GM18951 (cell line): Measurements from ENCODE around the gene HOXB9.

Source experiments
- POLR2A ChIP-seq: IDR thresholded peaks from 4 replicates; pipeline ENCODE4 v1.6.1; 2011; ENCODE audit warnings: mild to moderate bottlenecking; ENCODE audit not compliant: insufficient read length, insufficient read depth; ENCODE audit errors: extremely low read depth
- in situ Hi-C: fragments of 300-500 bp; cut with MboI; formaldehyde crosslinking; loops from one replicate; pipeline ENCODE4 v1.12.0; 2022; ENCODE audit warnings: low sequenced_read_pairs, mixed read lengths, inconsistent platforms; ENCODE audit not compliant: unreplicated experiment

HOXB9 gene

DNA sequence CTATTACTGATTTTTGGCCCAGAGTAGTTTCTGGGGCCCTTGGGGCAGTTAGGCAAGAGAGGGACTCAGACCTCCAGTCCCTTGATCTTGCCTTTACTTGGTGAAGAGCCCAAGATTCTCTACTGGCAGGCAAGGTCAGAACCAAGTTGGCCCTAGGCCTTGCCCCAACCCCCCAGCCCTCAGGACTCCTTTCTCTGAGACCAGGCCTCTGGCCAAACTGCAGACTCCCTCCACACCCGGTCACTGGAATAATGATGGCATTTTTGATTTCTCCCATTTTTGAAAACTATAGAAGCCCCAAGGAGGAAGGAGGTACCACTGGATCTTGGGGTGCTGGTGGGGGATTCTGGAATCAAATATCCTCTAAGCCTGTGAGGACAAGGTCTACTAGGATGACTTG, 18.0 kb upstream of the HOXB9 start:
- in situ Hi-C loops, result no loop called here
- no peak for TF ChIP-seq POLR2A

GRCh38 chr17:48643697-48644012, 17.5 kb upstream of the HOXB9 start:
- in situ Hi-C loops, result no loop called here

DNA sequence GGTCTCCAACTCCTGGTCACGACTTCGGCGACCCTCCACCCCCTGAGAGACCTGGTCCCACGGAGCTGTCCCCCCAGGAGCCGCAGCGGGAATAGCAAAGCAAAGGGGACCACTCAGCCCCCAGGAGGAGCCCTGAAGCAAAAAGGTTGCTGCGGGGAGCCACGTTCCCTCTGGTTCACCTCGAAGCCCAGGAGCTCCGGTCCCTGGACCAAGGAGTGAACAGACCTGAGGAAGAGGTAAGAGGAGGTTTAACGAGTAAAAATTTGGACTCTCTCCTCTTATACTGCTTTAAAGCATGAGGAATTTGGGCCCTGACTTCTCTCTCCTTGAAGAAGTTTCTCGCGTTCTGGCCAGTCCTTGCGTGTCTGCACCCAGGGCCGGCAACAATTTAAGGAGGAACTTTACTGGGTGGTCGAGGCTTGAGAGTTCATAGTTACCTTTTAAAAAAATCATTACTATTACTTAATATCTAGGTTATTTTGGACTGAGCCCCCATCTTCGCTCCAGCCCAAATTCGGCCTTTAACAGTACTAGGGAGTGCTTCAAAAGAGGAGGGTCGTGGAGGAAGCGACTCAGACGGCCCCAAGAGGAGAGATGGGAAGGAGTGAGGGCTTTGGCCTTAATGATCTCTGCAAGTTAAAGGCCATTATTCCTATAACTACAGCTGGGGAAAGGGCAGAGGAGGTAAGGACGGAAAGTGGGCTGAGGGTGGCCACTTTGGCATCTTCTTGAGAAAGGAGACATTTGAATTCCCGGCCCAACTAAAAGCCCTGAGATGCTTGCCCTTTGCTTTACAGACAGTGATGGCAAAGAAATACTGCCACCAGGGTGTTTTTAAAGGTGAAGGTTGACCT, 16.9 kb upstream of the HOXB9 start:
- in situ Hi-C loops, result no loop called here
- no peak for TF ChIP-seq POLR2A

More at GRCh38 chr17:48643697-48644012, 17.5 kb upstream of the HOXB9 start:
- no peak for TF ChIP-seq POLR2A

DNA sequence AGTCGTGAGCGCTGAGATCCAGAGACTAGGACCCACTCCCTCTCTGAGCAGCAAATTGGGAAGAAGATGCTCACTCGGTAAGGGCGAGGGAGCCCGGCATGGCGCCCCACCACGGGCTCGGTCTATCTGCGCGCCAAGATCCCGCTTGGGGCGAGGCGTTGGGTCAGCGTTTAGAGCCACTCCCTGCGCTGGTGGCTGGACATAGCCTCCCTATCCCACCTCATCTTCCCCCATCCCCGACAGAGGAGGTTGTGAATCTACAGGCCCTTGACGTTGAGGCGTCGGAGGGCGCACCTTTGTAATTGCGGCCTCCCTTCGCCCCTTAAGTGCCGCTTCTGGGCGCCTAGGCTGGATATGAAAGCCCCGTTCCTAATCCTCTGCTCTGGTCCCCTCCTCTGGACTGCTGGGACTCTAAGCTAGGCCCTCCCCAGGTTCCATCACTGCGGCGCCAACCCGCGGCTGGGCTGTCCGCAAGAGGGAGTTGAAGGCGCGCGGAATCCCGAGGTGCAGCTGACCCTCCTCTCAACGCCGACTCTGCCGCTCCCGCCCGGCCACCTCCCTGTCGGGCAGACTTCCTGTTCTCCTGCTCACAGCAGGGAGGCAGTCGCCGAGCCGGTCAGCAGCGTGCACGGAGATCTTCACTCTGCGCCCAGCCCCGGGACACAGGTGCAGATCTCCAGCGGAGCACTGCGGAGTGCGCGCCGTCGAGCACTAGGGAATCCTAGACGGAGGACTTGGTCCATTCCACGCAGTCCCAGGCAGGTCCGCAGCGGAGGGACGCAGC, 16.1 kb upstream of the HOXB9 start:
- in situ Hi-C loops, result no loop called here
- no peak for TF ChIP-seq POLR2A

GRCh38 chr17:48641541-48642058, 15.4 kb upstream of the HOXB9 start:
- no peak for TF ChIP-seq POLR2A
- in situ Hi-C loops, result no loop called here

DNA sequence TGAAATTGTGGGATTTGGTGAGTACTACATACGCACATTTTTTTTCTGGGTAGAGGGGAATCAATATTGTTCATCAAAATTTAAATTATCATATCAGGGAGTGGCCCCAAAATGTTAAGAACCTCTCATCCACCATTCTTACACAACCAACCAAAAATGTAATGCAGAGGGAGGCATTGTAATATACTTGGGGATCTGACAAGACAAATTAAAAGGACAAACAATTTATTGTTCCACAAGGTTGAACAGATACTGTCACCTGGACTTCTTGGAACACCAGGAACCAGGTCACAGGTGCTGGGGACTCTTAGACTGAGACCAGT, 14.7 kb upstream of the HOXB9 start:
- in situ Hi-C loops, result no loop called here
- no peak for TF ChIP-seq POLR2A

DNA sequence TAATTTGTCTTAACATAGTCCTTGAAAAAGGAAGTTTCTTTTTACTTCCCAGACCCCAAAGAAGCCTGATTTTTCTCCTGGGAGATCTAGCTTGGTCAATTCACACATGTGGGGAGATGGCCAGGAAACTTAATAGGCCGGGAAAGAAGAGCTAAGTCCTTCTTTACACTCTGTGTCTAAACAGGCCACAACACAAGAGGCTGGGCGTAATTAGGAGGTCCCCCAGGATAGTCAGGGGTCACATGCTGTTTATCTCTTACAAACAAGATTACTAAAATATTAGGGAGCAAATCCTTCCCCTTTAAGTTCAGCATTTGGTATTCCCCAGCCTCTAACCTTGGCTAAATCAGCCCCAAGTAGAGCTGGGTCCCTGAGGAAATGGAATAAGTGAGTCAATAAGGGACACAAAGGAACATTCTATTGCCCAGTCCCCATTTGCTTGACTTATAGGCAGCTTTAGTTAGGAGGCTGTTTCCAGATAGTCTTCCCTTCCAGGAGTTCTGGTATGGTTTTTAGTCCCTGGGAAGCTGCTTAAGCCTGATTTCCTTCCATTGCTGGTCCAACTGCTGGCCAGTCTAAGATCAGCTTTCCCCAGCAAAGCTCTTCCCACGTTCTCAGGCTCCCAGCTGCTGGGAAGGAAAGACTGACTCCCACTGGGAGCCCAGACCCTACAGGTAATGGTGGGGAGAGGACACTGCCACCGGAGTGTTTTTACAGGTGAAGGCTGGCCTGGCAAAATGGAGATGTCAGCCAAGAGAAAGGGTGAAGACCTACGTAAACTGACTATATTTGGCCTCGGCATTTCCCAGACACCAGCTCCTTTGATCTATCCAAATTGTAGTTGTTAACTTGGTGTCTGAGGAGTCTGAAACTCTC, 14.1 kb upstream of the HOXB9 start:
- in situ Hi-C loops, result no loop called here
- no peak for TF ChIP-seq POLR2A

- in situ Hi-C loops, result no loop called here
- TF ChIP-seq POLR2A, result no peak
Measured at GRCh38 chr17:48639136-48639535, 13.0 kb upstream of the HOXB9 start.

- in situ Hi-C loops, result no loop called here
- no peak for TF ChIP-seq POLR2A
Measured at GRCh38 chr17:48637323-48638260, 11.4 kb upstream of the HOXB9 start.

DNA sequence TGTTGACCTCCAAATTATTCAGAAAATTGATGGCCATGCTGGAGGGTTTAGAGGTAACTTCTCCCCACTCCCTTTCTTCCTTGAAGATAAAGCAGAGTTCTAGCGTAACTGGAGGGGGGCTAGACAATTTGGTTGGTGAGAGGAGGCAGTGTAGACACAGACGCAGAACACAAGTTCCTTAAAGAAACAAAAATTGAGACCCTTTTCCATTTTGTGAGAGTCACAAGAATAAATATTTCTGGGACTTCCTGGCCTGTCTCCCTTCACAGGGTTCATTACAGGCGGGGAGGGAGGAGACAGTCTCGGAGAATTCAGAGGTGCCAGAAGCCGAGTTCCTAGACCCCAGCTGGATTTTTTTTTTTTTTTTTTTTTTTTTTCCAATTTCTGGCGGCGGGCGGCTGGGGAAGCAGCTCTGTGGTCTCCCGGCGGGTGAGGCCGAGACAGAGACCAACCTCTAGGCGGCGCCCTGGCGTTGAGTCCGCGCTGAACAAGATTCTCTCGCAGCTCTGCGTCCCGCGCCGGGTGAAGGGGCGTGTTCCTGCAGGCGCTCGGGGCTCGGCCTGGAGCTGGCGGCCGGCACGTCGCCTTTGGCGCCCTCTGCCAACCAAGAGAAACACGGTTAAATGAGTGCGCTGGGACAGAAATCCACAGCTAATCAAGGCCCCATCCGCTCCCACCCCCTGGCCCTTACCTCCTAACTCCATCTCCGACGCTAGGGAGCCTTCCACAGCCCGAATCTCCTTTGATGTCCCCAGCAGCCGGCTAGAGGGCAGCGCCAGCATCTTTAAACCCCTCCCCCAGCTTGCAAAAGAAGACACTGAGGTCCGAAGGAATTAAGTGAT, 10.2 kb upstream of the HOXB9 start:
- no peak for TF ChIP-seq POLR2A
- in situ Hi-C loops, result no loop called here

GRCh38 chr17:48634493-48635208, 8.5 kb upstream of the HOXB9 start:
- in situ Hi-C loops, result no loop called here
- TF ChIP-seq POLR2A, result no peak
